ENCODE measurements around the gene PPP1R3C. TPM values are rescaled to one million over a fixed set of nuclear protein-coding genes. Genes with fewer than 3 reads are reported as not detected.
A peak's percentile ranks its signal among the peaks of the same experiment; 100 is the strongest.

The PPP1R3C gene
- total and polyA plus RNA-seq, 3 donors from 2014 or later = 4.7 to 9.7 (median 5.8) TPM

DNA sequence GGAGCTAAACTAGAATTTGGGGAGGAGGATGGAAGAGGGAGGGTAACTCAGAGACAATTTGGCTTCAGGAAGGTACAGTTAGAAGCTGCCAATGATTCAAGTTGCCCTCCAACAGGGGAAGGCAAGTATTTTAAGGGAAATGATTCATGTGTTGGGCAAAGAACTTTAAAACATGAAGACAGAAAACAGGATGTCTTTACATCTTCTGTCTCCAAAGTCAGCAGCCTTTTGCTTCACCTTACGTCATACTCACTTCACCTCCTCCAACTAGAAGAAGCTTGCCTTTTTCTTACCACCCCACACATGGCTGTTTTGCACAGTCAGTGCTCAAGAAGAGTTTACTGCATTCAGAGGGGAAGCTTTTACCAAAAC, 36.1 kb downstream of the PPP1R3C start:
- TF ChIP-seq, protein P1, sequence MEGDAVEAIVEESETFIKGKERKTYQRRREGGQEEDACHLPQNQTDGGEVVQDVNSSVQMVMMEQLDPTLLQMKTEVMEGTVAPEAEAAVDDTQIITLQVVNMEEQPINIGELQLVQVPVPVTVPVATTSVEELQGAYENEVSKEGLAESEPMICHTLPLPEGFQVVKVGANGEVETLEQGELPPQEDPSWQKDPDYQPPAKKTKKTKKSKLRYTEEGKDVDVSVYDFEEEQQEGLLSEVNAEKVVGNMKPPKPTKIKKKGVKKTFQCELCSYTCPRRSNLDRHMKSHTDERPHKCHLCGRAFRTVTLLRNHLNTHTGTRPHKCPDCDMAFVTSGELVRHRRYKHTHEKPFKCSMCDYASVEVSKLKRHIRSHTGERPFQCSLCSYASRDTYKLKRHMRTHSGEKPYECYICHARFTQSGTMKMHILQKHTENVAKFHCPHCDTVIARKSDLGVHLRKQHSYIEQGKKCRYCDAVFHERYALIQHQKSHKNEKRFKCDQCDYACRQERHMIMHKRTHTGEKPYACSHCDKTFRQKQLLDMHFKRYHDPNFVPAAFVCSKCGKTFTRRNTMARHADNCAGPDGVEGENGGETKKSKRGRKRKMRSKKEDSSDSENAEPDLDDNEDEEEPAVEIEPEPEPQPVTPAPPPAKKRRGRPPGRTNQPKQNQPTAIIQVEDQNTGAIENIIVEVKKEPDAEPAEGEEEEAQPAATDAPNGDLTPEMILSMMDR (IDR thresholded peaks at IDR 0.05) = no peak
- TF ChIP-seq POLR2A (IDR thresholded peaks at IDR 0.05) = no peak
- intact Hi-C loops (cut with DNase I; ENCODE audit: low total_unique reads) = no loop called here
- no peak overlapping the region for H3K4me3 ChIP-seq
- no peak for DNase-seq
- H3K27me3 ChIP-seq = no peaks in the 10 kb centered on the region
- no peaks in the 10 kb centered on the region for H3K36me3 ChIP-seq (ENCODE audit: low read depth, missing control alignments)
- H3K9me3 ChIP-seq = no peaks in the 10 kb centered on the region
- H3K4me1 ChIP-seq = peaks cover 12% of the 10 kb centered on the region
- H3K27ac ChIP-seq = no peak overlapping the region
- WGBS, 2 donors = 59 to 62% methylated on average over 1 of the region's 1 CpG

DNA sequence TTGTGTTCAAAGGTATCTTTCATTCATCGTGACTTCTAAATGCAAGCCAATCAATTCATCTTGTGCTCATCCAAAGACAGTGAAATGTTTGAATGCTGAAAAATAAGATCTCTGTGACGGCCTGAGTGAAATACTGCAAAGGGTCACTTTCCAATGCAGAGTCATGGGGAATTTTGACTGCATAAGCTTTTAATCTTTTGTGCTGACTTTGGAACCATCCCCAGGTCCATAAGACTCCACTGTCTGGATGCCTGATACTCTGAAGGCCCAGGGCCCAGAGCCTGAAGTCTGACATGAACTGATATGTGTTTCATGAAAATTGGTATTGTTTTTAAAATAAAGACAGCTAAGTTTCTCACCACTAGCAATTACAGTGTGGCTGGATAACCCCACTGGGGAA, 39.0 kb downstream of the PPP1R3C start:
- H3K4me1 ChIP-seq = peaks cover 35% of the 10 kb centered on the region
- no peak for DNase-seq
- no peak overlapping the region for H3K27ac ChIP-seq
- intact Hi-C loops (cut with DNase I; ENCODE audit: low total_unique reads) = no loop called here
- no peaks in the 10 kb centered on the region for H3K27me3 ChIP-seq
- no peak overlapping the region for H3K4me3 ChIP-seq
- WGBS, 2 donors = 79 to 92% methylated on average over 2 of the region's 2 CpGs
- no peaks in the 10 kb centered on the region for H3K9me3 ChIP-seq
- TF ChIP-seq, protein P1 (IDR thresholded peaks at IDR 0.05) = no peak
- no peak for TF ChIP-seq POLR2A (IDR thresholded peaks at IDR 0.05)
- H3K36me3 ChIP-seq (ENCODE audit: low read depth, missing control alignments) = no peaks in the 10 kb centered on the region

DNA sequence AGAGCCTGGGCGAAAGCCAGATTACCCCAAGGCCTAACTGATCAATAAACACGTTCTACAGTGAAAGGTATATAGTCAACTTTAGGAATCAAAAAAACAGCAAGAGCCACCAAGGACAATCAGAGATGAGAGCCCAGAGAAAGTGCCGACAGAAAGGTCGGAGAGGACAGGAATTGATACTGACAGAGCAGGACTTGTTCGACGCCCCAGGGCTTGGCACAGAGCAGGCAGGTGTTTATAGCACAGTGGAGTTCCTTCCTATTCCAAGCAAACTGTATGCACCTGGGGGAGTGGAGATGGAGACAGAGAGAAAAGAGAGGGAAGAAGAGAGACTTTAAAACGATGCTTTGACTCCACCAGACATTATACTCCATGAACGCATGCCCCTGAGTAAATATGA, 39.5 kb downstream of the PPP1R3C start:
- TF ChIP-seq, protein P1 (IDR thresholded peaks at IDR 0.05) = no peak
- 89 to 93% methylated on average over 8 of the region's 8 CpGs for WGBS, 2 donors
- DNase-seq = no peak
- H3K27ac ChIP-seq = no peak overlapping the region
- H3K4me1 ChIP-seq = peaks cover 35% of the 10 kb centered on the region
- intact Hi-C loops (cut with DNase I; ENCODE audit: low total_unique reads) = no loop called here
- no peaks in the 10 kb centered on the region for H3K9me3 ChIP-seq
- no peak overlapping the region for H3K4me3 ChIP-seq
- no peaks in the 10 kb centered on the region for H3K36me3 ChIP-seq (ENCODE audit: low read depth, missing control alignments)
- no peaks in the 10 kb centered on the region for H3K27me3 ChIP-seq

DNA sequence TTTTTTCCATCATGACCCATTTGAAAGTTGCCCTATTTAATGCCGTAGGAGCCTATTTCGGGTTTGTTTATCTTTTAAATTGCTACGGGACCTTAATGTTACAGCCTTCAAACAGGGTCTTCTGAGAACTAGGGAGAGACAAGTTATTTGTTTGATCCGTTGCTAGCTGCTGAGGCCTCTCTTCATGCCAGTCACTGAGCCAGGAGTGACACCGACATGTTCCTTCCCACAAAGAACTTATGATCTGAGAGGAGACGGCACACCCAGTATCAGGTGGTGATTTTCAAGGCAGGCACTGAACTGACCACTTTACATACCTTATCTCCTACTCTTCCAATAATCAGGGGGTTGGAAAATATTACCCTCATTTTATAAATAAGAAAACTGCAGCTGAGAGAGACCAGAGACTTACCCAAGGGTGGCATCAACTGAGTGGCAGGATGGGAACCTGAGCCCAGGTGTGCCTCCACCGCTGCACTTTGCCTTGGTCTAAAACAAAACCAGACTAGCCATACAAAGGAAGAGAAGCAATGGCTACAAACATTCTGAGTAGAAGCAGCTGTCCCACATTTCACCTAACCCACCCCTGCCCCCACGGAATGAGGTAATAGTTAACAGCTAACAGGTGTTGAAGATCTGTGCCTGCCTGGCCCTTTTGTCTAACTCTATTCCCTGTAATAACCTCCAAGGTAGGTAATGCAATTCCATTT, 40.5 kb downstream of the PPP1R3C start:
- Histone ChIP-seq H3K4me3 (no peak overlapping the region), H3K27ac (peak overlapping the region in 1 of 2 donors; percentile 33), H3K9me3 (no peaks in the 10 kb centered on the region), H3K36me3 (ENCODE audit: low read depth, missing control alignments) (no peaks in the 10 kb centered on the region), H3K4me1 (peaks cover 33% of the 10 kb centered on the region), H3K27me3 (no peaks in the 10 kb centered on the region)
- 78 to 81% methylated on average over 8 of the region's 8 CpGs for WGBS, 2 donors
- DNase-seq = no peak
- intact Hi-C loops (cut with DNase I; ENCODE audit: low total_unique reads) = no loop called here
- TF ChIP-seq, protein P1 (IDR thresholded peaks at IDR 0.05) = no peak
- no peak for TF ChIP-seq POLR2A (IDR thresholded peaks at IDR 0.05)

DNA sequence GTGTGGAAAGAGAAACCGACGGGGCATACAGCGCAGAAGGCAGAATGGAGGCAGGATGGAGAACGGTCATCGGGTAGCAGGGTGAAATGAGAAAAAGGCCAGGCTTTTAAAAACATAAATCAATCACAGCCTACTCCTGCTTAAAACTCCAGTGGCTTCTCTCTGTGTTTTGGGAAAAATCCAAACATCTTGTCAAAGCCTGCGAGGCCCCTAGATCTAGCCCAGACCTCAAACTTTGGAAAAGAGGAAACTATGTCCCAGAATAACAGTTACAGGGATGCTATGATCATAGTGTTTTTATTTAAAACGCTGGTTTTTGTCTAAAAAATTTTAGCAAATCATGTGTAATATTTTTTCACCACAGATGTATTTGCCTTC, 41.1 kb downstream of the PPP1R3C start:
- peaks cover 27% of the 10 kb centered on the region for H3K4me1 ChIP-seq
- H3K27me3 ChIP-seq = no peaks in the 10 kb centered on the region
- H3K4me3 ChIP-seq = no peak overlapping the region
- intact Hi-C loops (cut with DNase I; ENCODE audit: low total_unique reads) = no loop called here
- TF ChIP-seq, protein P1 (IDR thresholded peaks at IDR 0.05) = no peak
- no peak for TF ChIP-seq POLR2A (IDR thresholded peaks at IDR 0.05)
- no peaks in the 10 kb centered on the region for H3K36me3 ChIP-seq (ENCODE audit: low read depth, missing control alignments)
- peak overlapping the region in 1 of 2 donors; percentile 33 for H3K27ac ChIP-seq
- 52 to 54% methylated on average over 7 of the region's 7 CpGs for WGBS, 2 donors
- no peaks in the 10 kb centered on the region for H3K9me3 ChIP-seq
- DNase-seq = no peak

Measured in testis (tissue), 3 donors.